SK-N-SH (cell line): ENCODE measurements around the gene OR13J1. TPM values are rescaled to one million over a fixed set of nuclear protein-coding genes. Genes with fewer than 3 reads are reported as not detected.

Experiments used
- CTCF ChIA-PET: fragments of 300-600, 350-600 bp; formaldehyde crosslinking; extraction: SDS; loops from one replicate; lab custom pipeline; 2021; lab: Yijun Ruan, JAX
- POLR2A ChIA-PET: fragments of 350-600 bp; sonication (Branson Sonifier 250); formaldehyde crosslinking; extraction: SDS; loops from one replicate; lab custom pipeline; 2020; ENCODE audit warnings: antibody characterized with exemption, inconsistent platforms; lab: Yijun Ruan, JAX
- DNase-seq: peaks from one replicate; pipeline ENCODE4 v3.0.0; 2012
- H2AFZ ChIP-seq: fragments of 200-600 bp; sonication (generic); 2 replicates; pipeline ENCODE4 v1.8.1; 2016; ENCODE audit warnings: antibody characterized with exemption, mild to moderate bottlenecking, low read depth
- H3F3A ChIP-seq: fragments of 200-600 bp; sonication (generic); replicated peaks from 2 replicates; pipeline ENCODE3; 2016; ENCODE audit warnings: antibody characterized with exemption, mild to moderate bottlenecking; ENCODE audit not compliant: insufficient read depth
- H3K27ac ChIP-seq, 2 experiments: fragments of 200-500 bp in 1 of 2; fragments of 200-600 bp in 1 of 2; sonication (Bioruptor generic) in 1 of 2; sonication (generic), shearing (Covaris generic) in 1 of 2; 2 replicates each; pipeline versions ENCODE4 v1.5.1 to v1.6.1; 2014 to 2016; ENCODE audit warnings: low read depth in 2 of 2, inconsistent platforms in 1 of 2, low read length in 1 of 2, mild to moderate bottlenecking in 1 of 2, mixed read lengths in 1 of 2
- H3K27me3 ChIP-seq: fragments of 200-600 bp; sonication (generic), shearing (Covaris generic); 2 replicates; pipeline ENCODE4 v1.6.1; 2016; ENCODE audit warnings: mixed run types; ENCODE audit not compliant: insufficient read depth
- H3K36me3 ChIP-seq, 2 experiments: fragments of 200-500 bp in 1 of 2; fragments of 200-600 bp in 1 of 2; sonication (Bioruptor generic) in 1 of 2; sonication (generic) in 1 of 2; replicated peaks in 1 of 2; 2 replicates each; pipeline versions ENCODE3 to v1.5.1; 2014 to 2016; ENCODE audit warnings: low read length in 1 of 2, mild to moderate bottlenecking in 1 of 2; ENCODE audit not compliant: insufficient read depth in 2 of 2, control insufficient read depth in 1 of 2
- H3K4me1 ChIP-seq, 2 experiments: fragments of 200-500 bp in 1 of 2; fragments of 200-600 bp in 1 of 2; sonication (Bioruptor generic) in 1 of 2; sonication (generic), shearing (Covaris generic) in 1 of 2; 2 replicates each; pipeline versions ENCODE4 v1.5.1 to v1.6.1; 2014 to 2016; ENCODE audit warnings: low read depth in 1 of 2, low read length in 1 of 2, mixed run types in 1 of 2; ENCODE audit not compliant: insufficient read depth in 2 of 2, control insufficient read depth in 1 of 2
- H3K4me2 ChIP-seq: fragments of 200-600 bp; sonication (generic), shearing (Covaris generic); 2 replicates; pipeline ENCODE4 v1.6.1; 2017; ENCODE audit warnings: mixed run types
- H3K4me3 ChIP-seq, 2 experiments: fragments of 200-500 bp in 1 of 2; fragments of 200-600 bp in 1 of 2; sonication (Bioruptor generic) in 1 of 2; sonication (generic), shearing (Covaris generic) in 1 of 2; 2 replicates each; pipeline versions ENCODE4 v1.5.1 to v1.8.1; 2014 to 2016; ENCODE audit warnings: low read depth in 2 of 2, inconsistent platforms in 1 of 2, low read length in 1 of 2, mild to moderate bottlenecking in 1 of 2, mixed read lengths in 1 of 2, moderate library complexity in 1 of 2
- H3K79me2 ChIP-seq: fragments of 200-600 bp; sonication (generic); 2 replicates; pipeline ENCODE4 v1.8.1; 2017; ENCODE audit warnings: mild to moderate bottlenecking; ENCODE audit not compliant: insufficient read depth
- H3K9ac ChIP-seq: fragments of 200-600 bp; sonication (generic); 2 replicates; pipeline ENCODE4 v1.6.1; 2017; ENCODE audit warnings: mixed run types
- H3K9me2 ChIP-seq: fragments of 200-600 bp; sonication (generic); 2 replicates; pipeline ENCODE4 v1.6.1; 2017; ENCODE audit warnings: mixed run types
- H3K9me3 ChIP-seq: fragments of 200-600 bp; sonication (generic); 2 replicates; pipeline ENCODE4 v1.6.1; 2017; ENCODE audit warnings: mixed run types, mild to moderate bottlenecking, moderate library complexity
- H4K20me1 ChIP-seq: fragments of 200-600 bp; sonication (generic); 2 replicates; pipeline ENCODE4 v1.6.1; 2017; ENCODE audit warnings: mild to moderate bottlenecking, mixed run types; ENCODE audit not compliant: insufficient read depth
- CHD2 ChIP-seq: fragments of 150-350 bp; IDR thresholded peaks from 2 replicates; pipeline ENCODE4 v1.6.1; 2018; ENCODE audit warnings: low read length; ENCODE audit not compliant: partially characterized antibody
- EP300 ChIP-seq, 2 experiments: IDR thresholded peaks; 2 replicates each; pipeline versions ENCODE4 v1.4.0 to v1.6.1; 2012; ENCODE audit warnings: borderline replicate concordance in 1 of 2, low read depth in 1 of 2, low read length in 1 of 2
- FOSL2 ChIP-seq: IDR thresholded peaks from 2 replicates; pipeline ENCODE4 v1.4.0; 2012; ENCODE audit warnings: low read depth, mild to moderate bottlenecking, moderate library complexity, borderline replicate concordance
- FOXJ3 ChIP-seq: sonication (generic); formaldehyde crosslinking; IDR thresholded peaks from 2 replicates; pipeline ENCODE4 v1.5.1; 2020; ENCODE audit warnings: mild to moderate bottlenecking, missing genetic modification reagents
- FOXM1 ChIP-seq: IDR thresholded peaks from 2 replicates; pipeline ENCODE4 v1.4.0; 2012; ENCODE audit warnings: low read depth, mild to moderate bottlenecking
- GATA2 ChIP-seq: sonication (generic); formaldehyde crosslinking; IDR thresholded peaks from 2 replicates; pipeline ENCODE4 v1.5.0; 2020; ENCODE audit warnings: mild to moderate bottlenecking, missing genetic modification reagents
- NFIC ChIP-seq: IDR thresholded peaks from 2 replicates; pipeline ENCODE4 v1.4.0; 2012; ENCODE audit warnings: borderline replicate concordance
- POLR2AphosphoS5 ChIP-seq: IDR thresholded peaks from 2 replicates; pipeline ENCODE4 v1.6.1; 2012; ENCODE audit warnings: low read depth, low read length
- TAF1 ChIP-seq: IDR thresholded peaks from 2 replicates; pipeline ENCODE4 v1.6.1; 2012; ENCODE audit warnings: low read depth, mild to moderate bottlenecking, low read length, moderate library complexity, borderline replicate concordance
- YY1 ChIP-seq: IDR thresholded peaks from 2 replicates; pipeline ENCODE4 v1.4.0; 2012; ENCODE audit warnings: low read depth, mild to moderate bottlenecking
- WGBS: methylation state at CpG from one replicate; pipeline ENCODE4 v1.1.6; 2017; ENCODE audit warnings: low lambda C conversion rate; 5-methylcytosine and 5-hydroxymethylcytosine counted together
- polyA plus RNA-seq, 3 experiments: library from polyadenylated mRNA; depleted of rRNA; stranded (reverse); fragments of >200 nt; gene quantifications; 2 replicates each; pipeline ENCODE4 v1.2.3, GENCODE V29; 2012
- TF ChIP-seq, protein P1 (sequence below): IDR thresholded peaks from 2 replicates; pipeline ENCODE4 v1.4.0; 2012; ENCODE audit warnings: low read depth, borderline replicate concordance
- TF ChIP-seq, protein P2 (sequence below): IDR thresholded peaks from 2 replicates; pipeline ENCODE4; 2012
- TF ChIP-seq, protein P3 (sequence below): fragments of 150-350 bp; IDR thresholded peaks from 2 replicates; pipeline ENCODE4 v1.6.1; 2017; ENCODE audit warnings: antibody characterized with exemption, low read length, low read depth, borderline replicate concordance

OR13J1 gene
- polyA plus RNA-seq, 1 of the 3 experiments (the other 2 are of a cell fraction): not detected

- 90% methylated on average over 14 of the region's 14 CpGs for WGBS
- H3K4me3 ChIP-seq: no peak overlapping the region
- DNase-seq: no peak
- ChIA-PET CTCF (interaction anchor here (1.1 to 2.8 kb wide), 6 partner anchors 9 to 99 kb away, joined by 3 to 21 read pairs (median 4); no protein-coding TSS in a partner anchor), POLR2A (no interaction called here)
- no peaks in the 10 kb centered on the region for H3K79me2 ChIP-seq
- H2AFZ ChIP-seq: no peak overlapping the region
- peaks cover 4 to 17% of the 10 kb centered on the region in 2 experiments; a peak in 1 of 4 replicates for H3K4me1 ChIP-seq
- H3F3A ChIP-seq: no peaks in the 10 kb centered on the region
- H3K9me3 ChIP-seq: no peaks in the 10 kb centered on the region
- H3K4me2 ChIP-seq: no peak overlapping the region
- H4K20me1 ChIP-seq: no peaks in the 10 kb centered on the region
- H3K27ac ChIP-seq: no peak overlapping the region
- H3K27me3 ChIP-seq: no peaks in the 10 kb centered on the region
- H3K9me2 ChIP-seq: no peaks in the 10 kb centered on the region
- TF ChIP-seq, protein P1, sequence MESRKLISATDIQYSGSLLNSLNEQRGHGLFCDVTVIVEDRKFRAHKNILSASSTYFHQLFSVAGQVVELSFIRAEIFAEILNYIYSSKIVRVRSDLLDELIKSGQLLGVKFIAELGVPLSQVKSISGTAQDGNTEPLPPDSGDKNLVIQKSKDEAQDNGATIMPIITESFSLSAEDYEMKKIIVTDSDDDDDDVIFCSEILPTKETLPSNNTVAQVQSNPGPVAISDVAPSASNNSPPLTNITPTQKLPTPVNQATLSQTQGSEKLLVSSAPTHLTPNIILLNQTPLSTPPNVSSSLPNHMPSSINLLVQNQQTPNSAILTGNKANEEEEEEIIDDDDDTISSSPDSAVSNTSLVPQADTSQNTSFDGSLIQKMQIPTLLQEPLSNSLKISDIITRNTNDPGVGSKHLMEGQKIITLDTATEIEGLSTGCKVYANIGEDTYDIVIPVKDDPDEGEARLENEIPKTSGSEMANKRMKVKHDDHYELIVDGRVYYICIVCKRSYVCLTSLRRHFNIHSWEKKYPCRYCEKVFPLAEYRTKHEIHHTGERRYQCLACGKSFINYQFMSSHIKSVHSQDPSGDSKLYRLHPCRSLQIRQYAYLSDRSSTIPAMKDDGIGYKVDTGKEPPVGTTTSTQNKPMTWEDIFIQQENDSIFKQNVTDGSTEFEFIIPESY: no peak
- TF ChIP-seq TAF1 (no peak), CHD2 (no peak)
- no peak overlapping the region for H3K9ac ChIP-seq
- no peaks in the 10 kb centered on the region for H3K36me3 ChIP-seq
Observed at GRCh38 chr9:35834260-35835215, 35.7 kb downstream of the OR13J1 start.

GRCh38 chr9:35832814-35833213 lies 37.4 kb downstream of the OR13J1 start:
- Histone ChIP-seq H3K9me2 (no peaks in the 10 kb centered on the region), H3K4me1 (peaks cover 5 to 22% of the 10 kb centered on the region in 2 experiments; a peak in 1 of 4 replicates), H3K9ac (no peak overlapping the region), H3K79me2 (no peaks in the 10 kb centered on the region), H2AFZ (no peak overlapping the region), H3K27ac (no peak overlapping the region), H3K4me3 (no peak overlapping the region), H3K27me3 (no peaks in the 10 kb centered on the region), H3K9me3 (no peaks in the 10 kb centered on the region), H3K4me2 (no peak overlapping the region), H4K20me1 (no peaks in the 10 kb centered on the region), H3K36me3 (no peaks in the 10 kb centered on the region), H3F3A (peaks cover 1% of the 10 kb centered on the region)
- DNase-seq: no peak
- CTCF ChIA-PET: interaction anchor here (0.8 to 4.4 kb wide), 4 partner anchors 42 to 97 kb away, joined by 3 to 20 read pairs (median 8); no protein-coding TSS in a partner anchor
- WGBS: 91% methylated on average over 5 of the region's 5 CpGs
- TF ChIP-seq GATA2 (CRISPR knock-in tag): no peak
- TF ChIP-seq NFIC: no peak
- no peak for TF ChIP-seq POLR2AphosphoS5
- TF ChIP-seq CHD2: no peak
- POLR2A ChIA-PET: no interaction called here

DNA sequence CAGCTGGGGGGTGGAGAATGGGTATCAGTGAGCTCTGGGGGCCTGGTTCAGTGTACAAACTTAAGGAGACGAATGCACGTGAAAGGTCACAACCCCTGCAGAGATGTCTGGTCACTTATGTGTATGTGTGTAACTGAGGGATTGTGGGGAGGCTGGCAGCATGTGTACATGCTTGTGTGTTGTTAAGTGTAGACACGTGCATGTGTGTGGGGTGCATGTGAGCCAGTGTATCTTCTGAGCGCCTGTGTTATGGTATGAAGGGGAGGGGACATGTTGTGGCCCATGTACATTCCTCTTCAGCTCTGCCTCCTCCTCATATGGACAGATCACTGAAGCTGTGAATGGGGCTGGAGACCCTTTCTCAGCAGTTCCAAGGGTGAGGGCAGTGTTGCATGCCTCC lies 39.2 kb downstream of the OR13J1 start:
- H3K9me2 ChIP-seq: no peaks in the 10 kb centered on the region
- H3K4me1 ChIP-seq: peaks cover 7 to 25% of the 10 kb centered on the region in 2 experiments; a peak in 1 of 4 replicates
- no peak for DNase-seq
- CTCF ChIA-PET: interaction anchor here (1.0 to 4.4 kb wide), 2 partner anchors 41 to 51 kb away, joined by 4 to 20 read pairs; no protein-coding TSS in a partner anchor
- H2AFZ ChIP-seq: no peak overlapping the region
- H3K9ac ChIP-seq: no peak overlapping the region
- H3F3A ChIP-seq: peaks cover 4% of the 10 kb centered on the region
- H3K36me3 ChIP-seq: no peaks in the 10 kb centered on the region
- POLR2A ChIA-PET: no interaction called here
- H4K20me1 ChIP-seq: no peaks in the 10 kb centered on the region
- no peaks in the 10 kb centered on the region for H3K9me3 ChIP-seq
- no peaks in the 10 kb centered on the region for H3K27me3 ChIP-seq
- no peak overlapping the region for H3K27ac ChIP-seq
- WGBS: 87% methylated on average over 4 of the region's 4 CpGs
- H3K79me2 ChIP-seq: no peaks in the 10 kb centered on the region
- no peak overlapping the region for H3K4me2 ChIP-seq
- no peak overlapping the region for H3K4me3 ChIP-seq
- TF ChIP-seq FOXM1: no peak
- TF ChIP-seq, protein P2, sequence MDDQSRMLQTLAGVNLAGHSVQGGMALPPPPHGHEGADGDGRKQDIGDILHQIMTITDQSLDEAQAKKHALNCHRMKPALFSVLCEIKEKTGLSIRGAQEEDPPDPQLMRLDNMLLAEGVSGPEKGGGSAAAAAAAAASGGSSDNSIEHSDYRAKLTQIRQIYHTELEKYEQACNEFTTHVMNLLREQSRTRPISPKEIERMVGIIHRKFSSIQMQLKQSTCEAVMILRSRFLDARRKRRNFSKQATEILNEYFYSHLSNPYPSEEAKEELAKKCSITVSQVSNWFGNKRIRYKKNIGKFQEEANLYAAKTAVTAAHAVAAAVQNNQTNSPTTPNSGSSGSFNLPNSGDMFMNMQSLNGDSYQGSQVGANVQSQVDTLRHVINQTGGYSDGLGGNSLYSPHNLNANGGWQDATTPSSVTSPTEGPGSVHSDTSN: no peak
- TF ChIP-seq EP300 (IDR thresholded peaks at IDR 0.05; ENCODE audit: borderline replicate concordance in 1 of 2, low read depth in 1 of 2, low read length in 1 of 2): no peak
- no peak for TF ChIP-seq FOSL2
- TF ChIP-seq YY1: no peak
- no peak for TF ChIP-seq FOXJ3
- TF ChIP-seq, protein P3, sequence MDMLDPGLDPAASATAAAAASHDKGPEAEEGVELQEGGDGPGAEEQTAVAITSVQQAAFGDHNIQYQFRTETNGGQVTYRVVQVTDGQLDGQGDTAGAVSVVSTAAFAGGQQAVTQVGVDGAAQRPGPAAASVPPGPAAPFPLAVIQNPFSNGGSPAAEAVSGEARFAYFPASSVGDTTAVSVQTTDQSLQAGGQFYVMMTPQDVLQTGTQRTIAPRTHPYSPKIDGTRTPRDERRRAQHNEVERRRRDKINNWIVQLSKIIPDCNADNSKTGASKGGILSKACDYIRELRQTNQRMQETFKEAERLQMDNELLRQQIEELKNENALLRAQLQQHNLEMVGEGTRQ: no peak
